ENCODE results near the gene PFKFB4. TPM values are rescaled to one million over a fixed set of nuclear protein-coding genes. Genes with fewer than 3 reads are reported as not detected.

The PFKFB4 gene
- total and polyA plus RNA-seq, 2 of the 8 experiments (the other 6 are each of a cell fraction or from before 2014, with no cell fraction given) = 10.7 to 20.1 TPM

DNA sequence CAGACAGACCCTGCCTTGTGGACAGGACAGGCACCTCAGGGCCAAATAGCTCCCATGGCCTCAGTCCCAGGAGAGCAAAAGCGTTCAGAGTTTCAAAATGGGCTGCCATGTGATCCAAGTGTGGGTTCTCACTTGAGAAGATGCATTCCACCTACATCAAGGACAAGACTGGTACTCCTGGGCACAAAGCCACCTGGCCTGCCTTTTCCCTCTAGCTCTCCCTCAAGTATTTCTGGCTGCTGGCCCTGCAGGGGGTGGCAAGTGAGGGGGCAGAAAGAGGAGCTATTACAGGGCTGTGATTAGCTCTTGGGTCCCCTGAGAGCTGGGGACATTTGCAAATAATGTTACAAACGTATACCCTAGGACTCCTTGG is 45.0 kb upstream of the PFKFB4 start:
- H3K14ac ChIP-seq (ENCODE audit: insufficient read length) = no peak overlapping the region
- no peak overlapping the region for H3K4me3 ChIP-seq (ENCODE audit: extremely low read depth in 1 of 4, insufficient read depth in 2 of 4, low read depth in 3 of 4, low read length in 4 of 4)
- no peak overlapping the region for H2BK20ac ChIP-seq (ENCODE audit: low read length)
- H3K79me1 ChIP-seq (ENCODE audit: low read depth, low read length) = peaks cover 2% of the 10 kb centered on the region; the same call in 1 of the 2 replicates
- no peak overlapping the region for H3K27ac ChIP-seq (ENCODE audit: low read depth, low read length)
- no peak overlapping the region for H4K5ac ChIP-seq (ENCODE audit: insufficient read length, low read depth, low read length)
- H3K36me3 ChIP-seq (ENCODE audit: control insufficient read depth in 2 of 4, insufficient read depth in 4 of 4, low read length in 3 of 4) = peaks cover 56 to 73% (median 70%) of the 10 kb centered on the region in 4 experiments
- no peaks in the 10 kb centered on the region; a peak in 1 of 4 replicates for H3K79me2 ChIP-seq (ENCODE audit: control insufficient read depth in 1 of 2, insufficient read depth in 2 of 2, low read length in 2 of 2)
- H2AK5ac ChIP-seq (ENCODE audit: low read depth, low read length) = no peak overlapping the region
- no peaks in the 10 kb centered on the region for H3K27me3 ChIP-seq (replicated peaks in 1 of 4; ENCODE audit: control insufficient read depth in 3 of 4, extremely low read depth in 1 of 4, insufficient read depth in 3 of 4, low read length in 3 of 4)
- DNase-seq (ENCODE audit: low read depth in 1 of 2, low spot score in 2 of 2) (no peak), FAIRE-seq (no peak)
- H2BK15ac ChIP-seq (ENCODE audit: low read length) = no peak overlapping the region
- H4K20me1 ChIP-seq (replicated peaks in 1 of 2; ENCODE audit: control insufficient read depth in 1 of 2, insufficient read depth in 2 of 2, low read length in 2 of 2) = peaks cover 4 to 43% of the 10 kb centered on the region in 2 experiments
- CTCF ChIA-PET (ENCODE audit: partially characterized antibody) = interaction anchor here (0.8 to 1.2 kb wide), 2 partner anchors 19 to 30 kb away, joined by 3 read pairs; partner anchors contain the start of gene TMEM89
- no peak overlapping the region for H4K91ac ChIP-seq (replicated peaks; ENCODE audit: insufficient read length, low read length)
- POLR2A ChIA-PET (ENCODE audit: partially characterized antibody) = interaction anchor here (1.0 to 2.0 kb wide), 8 partner anchors 11 to 93 kb away, joined by 3 to 5 read pairs (median 4); partner anchors contain the start of genes CELSR3 and SLC26A6
- no peaks in the 10 kb centered on the region for H3K4me1 ChIP-seq (replicated peaks in 1 of 4; ENCODE audit: control insufficient read depth in 3 of 4, insufficient read depth in 4 of 4, low read length in 3 of 4)
- H2BK5ac ChIP-seq (ENCODE audit: low read depth, low read length) = no peak overlapping the region
- no peaks in the 10 kb centered on the region for H3K9me3 ChIP-seq (ENCODE audit: insufficient read depth in 2 of 2, low read depth in 1 of 2, low read length in 1 of 2)
- H4K8ac ChIP-seq (ENCODE audit: extremely low read depth, insufficient read depth, low read length) = no peak overlapping the region
- WGBS, 2 experiments (ENCODE audit: extremely low coverage in 1 of 2, insufficient coverage in 1 of 2, insufficient read length in 1 of 2, insufficient replicate concordance in 2 of 2, low coverage in 1 of 2, low lambda C conversion rate in 2 of 2, missing lambda C conversion rate in 1 of 2) = 90% methylated on average over 2 of the region's 2 CpGs; no CpG with 5 or more reads in 1 of the 2 experiments
- H2AFZ ChIP-seq (ENCODE audit: low read length) = no peak overlapping the region
- H3K56ac ChIP-seq (replicated peaks; ENCODE audit: insufficient read length, low read depth, low read length) = no peak overlapping the region
- H3K18ac ChIP-seq (ENCODE audit: extremely low read depth, low read length) = no peak overlapping the region
- H3K4ac ChIP-seq (replicated peaks; ENCODE audit: insufficient read length, low read depth, low read length) = no peak overlapping the region
- no peak overlapping the region for H3K9ac ChIP-seq (replicated peaks in 1 of 4; ENCODE audit: extremely low read depth in 1 of 4, low read depth in 3 of 4, low read length in 3 of 4)
- H2BK120ac ChIP-seq (replicated peaks; ENCODE audit: low read depth, low read length) = no peak overlapping the region
- H2BK12ac ChIP-seq (ENCODE audit: low read depth, low read length) = no peak overlapping the region
- no peak overlapping the region for H3K4me2 ChIP-seq (ENCODE audit: insufficient read depth in 1 of 2, low read depth in 2 of 2, low read length in 2 of 2)
- H3K23ac ChIP-seq (ENCODE audit: insufficient read length) = no peak overlapping the region
- H3K23me2 ChIP-seq (ENCODE audit: low read depth, low read length) = no peaks in the 10 kb centered on the region
- no peak for TF ChIP-seq FOSL1 (IDR thresholded peaks at IDR 0.05; ENCODE audit: insufficient read depth, low read depth, low read length)
- no peak for TF ChIP-seq JUN (IDR thresholded peaks at IDR 0.05; ENCODE audit: low read depth, low read length)
- TF ChIP-seq POLR2AphosphoS5 (IDR thresholded peaks at IDR 0.05; ENCODE audit: low read depth, low read length) = no peak
- TF ChIP-seq HDAC6 (IDR thresholded peaks at IDR 0.05; ENCODE audit: low read depth, low read length) = no peak
- TF ChIP-seq EP300 (IDR thresholded peaks at IDR 0.05; ENCODE audit: borderline replicate concordance in 1 of 2, low read depth in 2 of 2, low read length in 2 of 2) = no peak
- no peak for TF ChIP-seq BCL11A (IDR thresholded peaks at IDR 0.05; ENCODE audit: low read depth in 2 of 2, low read length in 2 of 2)
- TF ChIP-seq BRCA1 (IDR thresholded peaks at IDR 0.05; ENCODE audit: low read depth, low read length) = no peak
- TF ChIP-seq NANOG (IDR thresholded peaks at IDR 0.05; ENCODE audit: insufficient read depth, low read depth, low read length, poor library complexity, severe bottlenecking) = no peak
- TF ChIP-seq NRF1 (IDR thresholded peaks at IDR 0.05; ENCODE audit: low read depth, low read length) = no peak
- no peak for TF ChIP-seq GABPA (IDR thresholded peaks at IDR 0.05; ENCODE audit: borderline replicate concordance, insufficient read depth, low read length)
- no peak for TF ChIP-seq TCF12 (IDR thresholded peaks at IDR 0.05; ENCODE audit: low read depth, low read length)
- no peak for TF ChIP-seq HDAC2 (IDR thresholded peaks at IDR 0.05; ENCODE audit: borderline replicate concordance in 1 of 2, low read depth in 2 of 2, low read length in 2 of 2)
- TF ChIP-seq SIX5 (IDR thresholded peaks at IDR 0.05; ENCODE audit: low read depth, low read length) = no peak
- TF ChIP-seq CTBP2 (IDR thresholded peaks at IDR 0.05; ENCODE audit: borderline replicate concordance, insufficient read depth, insufficient read length, low read length) = no peak

Data from H1 (cell line).